Esophagus squamous epithelium (tissue), 4 donors: ENCODE measurements around the gene ITPR3.

Experiments used
- POLR2A ChIP-seq, 4 donors: fragments of 450-650 bp; IDR thresholded peaks; one replicate each; pipeline ENCODE4 v1.6.1; 2017; ENCODE audit warnings: antibody characterized with exemption in 4 of 4, mild to moderate bottlenecking in 4 of 4, moderate library complexity in 3 of 4
- TF ChIP-seq, protein P1 (sequence below), 6 experiments: fragments of 450-650 bp in 4 of 6; fragments of 200-600 bp in 2 of 6; sonication (generic) in 2 of 6; IDR thresholded peaks; one replicate each; pipeline ENCODE4 v1.5.1; 2016 to 2019; ENCODE audit warnings: antibody characterized with exemption in 6 of 6, mild to moderate bottlenecking in 4 of 6, moderate library complexity in 4 of 6

DNA sequence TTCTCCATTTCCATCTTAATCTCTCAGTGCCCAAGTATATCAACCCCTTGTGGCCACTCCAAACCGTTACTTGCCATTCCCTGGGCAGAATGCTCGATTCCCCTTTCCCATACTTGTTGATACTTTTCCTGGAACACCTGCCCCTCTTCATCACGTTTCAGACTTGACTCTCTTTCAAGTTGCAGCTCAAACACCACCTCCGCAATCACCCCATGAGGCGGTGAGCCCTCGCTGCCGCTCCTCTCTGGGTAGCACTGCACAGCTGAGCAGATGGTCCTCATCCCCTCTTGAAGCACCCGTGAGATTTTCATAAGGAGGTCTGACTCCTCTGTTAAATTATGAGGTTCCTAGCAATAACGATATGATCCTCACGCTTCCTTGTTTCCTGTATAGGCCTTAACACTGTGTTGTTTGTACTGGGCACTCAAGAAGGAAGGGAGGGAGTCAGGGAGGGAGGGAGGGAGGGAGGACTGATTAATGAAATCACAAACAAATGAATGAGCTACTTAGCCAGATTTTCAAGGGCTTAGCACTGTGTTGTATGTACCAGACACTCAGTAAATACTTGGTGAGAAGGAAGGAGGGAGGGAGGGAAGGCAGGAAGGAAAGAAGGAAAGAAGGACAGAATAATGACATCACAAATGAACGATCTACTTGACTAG is 98.3 kb downstream of the ITPR3 start:
- TF ChIP-seq, protein P1, sequence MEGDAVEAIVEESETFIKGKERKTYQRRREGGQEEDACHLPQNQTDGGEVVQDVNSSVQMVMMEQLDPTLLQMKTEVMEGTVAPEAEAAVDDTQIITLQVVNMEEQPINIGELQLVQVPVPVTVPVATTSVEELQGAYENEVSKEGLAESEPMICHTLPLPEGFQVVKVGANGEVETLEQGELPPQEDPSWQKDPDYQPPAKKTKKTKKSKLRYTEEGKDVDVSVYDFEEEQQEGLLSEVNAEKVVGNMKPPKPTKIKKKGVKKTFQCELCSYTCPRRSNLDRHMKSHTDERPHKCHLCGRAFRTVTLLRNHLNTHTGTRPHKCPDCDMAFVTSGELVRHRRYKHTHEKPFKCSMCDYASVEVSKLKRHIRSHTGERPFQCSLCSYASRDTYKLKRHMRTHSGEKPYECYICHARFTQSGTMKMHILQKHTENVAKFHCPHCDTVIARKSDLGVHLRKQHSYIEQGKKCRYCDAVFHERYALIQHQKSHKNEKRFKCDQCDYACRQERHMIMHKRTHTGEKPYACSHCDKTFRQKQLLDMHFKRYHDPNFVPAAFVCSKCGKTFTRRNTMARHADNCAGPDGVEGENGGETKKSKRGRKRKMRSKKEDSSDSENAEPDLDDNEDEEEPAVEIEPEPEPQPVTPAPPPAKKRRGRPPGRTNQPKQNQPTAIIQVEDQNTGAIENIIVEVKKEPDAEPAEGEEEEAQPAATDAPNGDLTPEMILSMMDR (IDR thresholded peaks at IDR 0.05) = no peak
- TF ChIP-seq POLR2A (IDR thresholded peaks at IDR 0.05) = no peak
